ENCODE data around the gene DMD.
"Not testable (repeated sequence)": the region's sequence is repeated elsewhere in the genome, so short reads cannot be mapped to it uniquely, and the experiment has no call there.

Gene DMD

GRCh38 chrX:32448945-32449344, 762.4 kb downstream of the DMD start:
- peak; percentile 0 for DNase-seq

GRCh38 chrX:32448320-32448719, 763.0 kb downstream of the DMD start:
- peak; percentile 23 for DNase-seq

GRCh38 chrX:32447640-32448039, 763.7 kb downstream of the DMD start:
- no peak for DNase-seq

- DNase-seq, result no peak
Measured at GRCh38 chrX:32443841-32444240, 767.5 kb downstream of the DMD start.

- DNase-seq, result no peak
Measured at GRCh38 chrX:32421266-32421665, 790.1 kb downstream of the DMD start.

DNA sequence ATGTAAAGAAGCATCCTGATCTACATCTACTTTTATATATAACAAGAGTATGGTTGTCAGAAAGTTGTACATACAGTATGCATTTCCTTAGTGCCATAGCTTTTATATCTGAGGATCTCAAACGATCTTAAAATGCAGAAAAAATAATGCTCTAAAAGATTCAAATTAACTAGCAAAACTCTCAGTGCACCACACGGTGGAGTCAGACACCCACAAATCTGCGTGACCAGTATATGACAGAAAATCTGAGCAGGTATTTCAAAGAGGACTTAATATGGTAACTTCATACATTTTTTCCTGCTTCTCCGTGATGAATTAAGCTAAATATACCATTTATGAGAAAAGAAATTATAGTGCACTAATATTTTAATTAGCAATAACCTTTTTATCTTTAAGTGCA, 803.0 kb downstream of the DMD start:
- DNase-seq, result peak; percentile 3

GRCh38 chrX:32397562-32398216, 813.7 kb downstream of the DMD start:
- no peak for DNase-seq

- DNase-seq, result no peak
Measured at GRCh38 chrX:32395878-32396277, 815.5 kb downstream of the DMD start.

DNA sequence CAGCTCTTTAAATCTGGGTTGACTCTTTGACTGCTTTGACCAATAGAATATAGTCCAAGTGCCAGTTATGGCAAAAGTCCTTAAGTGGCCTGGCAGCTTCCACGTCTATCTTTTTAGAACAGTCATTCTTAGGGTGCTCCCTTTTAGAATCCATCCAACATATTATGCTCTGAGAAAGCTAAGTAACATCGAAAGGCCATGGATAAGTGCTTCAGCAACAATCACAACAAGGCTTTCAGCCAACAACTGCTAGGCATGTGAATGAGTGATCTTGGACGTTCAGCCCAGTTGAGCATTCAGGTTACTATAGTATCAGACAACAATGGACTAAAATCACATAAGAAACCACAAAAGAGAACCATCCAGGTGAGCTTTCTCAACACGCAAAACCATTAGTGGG, 818.7 kb downstream of the DMD start:
- DNase-seq, result no peak

DNA sequence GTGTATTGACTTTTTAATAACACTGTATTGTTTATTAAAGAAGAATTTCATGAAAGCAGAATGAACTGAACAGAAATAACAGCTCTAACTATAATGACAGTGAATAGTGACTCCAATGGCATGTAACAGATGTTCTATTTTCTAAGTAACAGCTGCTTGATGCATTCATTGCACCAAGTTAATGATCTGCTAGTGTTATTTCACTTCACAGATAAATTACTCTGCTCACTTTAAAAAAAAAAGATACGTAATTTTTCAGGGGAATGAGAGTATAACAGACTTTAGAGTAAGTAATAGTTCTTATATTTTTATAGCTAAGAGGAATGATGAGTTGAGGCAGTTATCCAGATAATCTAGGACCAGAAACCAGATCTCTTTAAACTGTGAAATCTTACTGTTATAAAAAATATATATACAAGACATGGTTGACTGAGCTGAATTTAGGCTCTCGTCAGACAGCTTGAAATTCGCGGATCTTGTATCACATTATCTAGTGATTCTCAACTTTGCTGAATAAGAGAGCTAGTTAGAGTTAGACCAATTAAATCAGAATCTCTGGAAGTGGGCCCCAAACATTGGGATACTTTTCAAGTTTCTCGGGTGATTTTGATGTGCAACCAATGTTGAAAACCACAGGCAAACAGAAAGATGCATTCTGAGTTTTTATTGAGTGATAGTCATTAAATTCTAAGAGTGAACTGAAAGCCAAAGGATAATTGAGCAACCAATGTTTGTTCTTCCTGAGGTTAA, 840.7 kb downstream of the DMD start:
- no peak for DNase-seq

- no peak for DNase-seq
Measured at GRCh38 chrX:32293962-32294700, 917.2 kb downstream of the DMD start.

- DNase-seq, result no peak
Measured at GRCh38 chrX:32289356-32289755, 922.0 kb downstream of the DMD start.

- DNase-seq, result no peak
Measured at GRCh38 chrX:32281853-32282252, 929.5 kb downstream of the DMD start.

- DNase-seq, result no peak
Measured at GRCh38 chrX:32280921-32281320, 930.4 kb downstream of the DMD start.

- no peak for DNase-seq
Measured at GRCh38 chrX:32280489-32280888, 930.9 kb downstream of the DMD start.

- no peak for DNase-seq
Measured at GRCh38 chrX:32276153-32276552, 935.2 kb downstream of the DMD start.

DNA sequence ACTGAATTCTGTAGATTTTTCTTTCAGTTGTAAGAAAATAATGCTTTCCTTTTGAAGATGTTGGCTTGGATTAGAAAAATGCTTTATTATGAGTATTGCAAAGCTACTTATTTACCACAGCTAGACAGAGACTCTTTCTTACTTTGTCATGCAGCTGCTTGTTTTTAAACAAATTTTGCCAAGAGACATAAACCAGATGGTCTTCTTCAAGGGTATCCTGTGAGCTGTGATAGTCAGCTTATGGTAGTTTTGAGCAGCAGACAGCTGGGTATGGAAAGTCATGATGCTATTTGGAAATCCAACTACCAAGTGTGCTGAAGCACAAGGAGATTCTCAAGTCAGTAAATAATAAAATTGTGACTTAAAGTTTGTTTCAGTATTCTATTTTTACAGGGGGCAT, 941.5 kb downstream of the DMD start:
- DNase-seq, result no peak

GRCh38 chrX:32268207-32268606, 943.1 kb downstream of the DMD start:
- DNase-seq, result no peak

- no peak for DNase-seq
Measured at GRCh38 chrX:32267796-32268195, 943.6 kb downstream of the DMD start.

GRCh38 chrX:32246675-32247074, 964.7 kb downstream of the DMD start:
- not testable (repeated sequence) for DNase-seq

DNA sequence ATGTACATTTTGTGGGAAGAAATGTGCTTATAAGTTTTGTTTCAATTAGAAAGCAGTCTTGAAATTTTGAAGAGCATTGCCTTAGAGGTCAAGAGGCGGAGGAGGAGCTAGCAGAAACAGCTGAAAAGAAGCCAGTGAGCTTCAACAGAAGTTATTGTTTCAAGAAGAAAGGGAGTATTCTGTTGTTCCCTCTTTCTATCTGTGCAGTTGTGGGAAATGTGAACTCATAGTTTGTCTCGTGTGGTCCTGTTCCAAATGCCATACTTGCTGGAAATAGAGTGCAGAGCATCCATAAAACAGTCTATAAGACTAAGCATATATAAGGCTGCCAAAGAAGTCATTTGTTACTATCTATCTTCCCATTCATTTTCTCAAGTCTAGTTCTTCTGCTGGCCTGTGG, 1015.7 kb downstream of the DMD start:
- DNase-seq, result no peak

GRCh38 chrX:32191316-32191715, 1020.0 kb downstream of the DMD start:
- DNase-seq, result no peak

- no peak for DNase-seq
Measured at GRCh38 chrX:32185160-32185559, 1026.2 kb downstream of the DMD start.

DNA sequence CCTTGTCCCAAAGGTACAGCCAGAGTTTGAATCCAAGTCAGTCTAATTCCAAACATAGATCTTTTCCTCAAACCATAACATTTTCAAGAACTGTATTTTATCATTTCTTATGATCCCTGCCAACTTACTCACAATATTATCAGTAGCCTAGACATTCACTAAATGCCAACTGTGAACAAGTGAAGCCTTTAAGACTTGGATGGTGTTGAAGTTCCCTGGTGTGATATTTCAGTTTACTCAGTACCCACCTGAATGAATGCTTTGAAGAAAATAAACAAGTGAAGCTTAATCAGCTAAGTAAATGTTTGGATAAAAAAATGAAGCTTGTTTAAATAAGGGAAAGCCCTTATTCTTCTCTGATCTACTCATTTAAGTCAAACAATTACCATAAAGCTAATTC, 1028.3 kb downstream of the DMD start:
- DNase-seq, result no peak

All from CD4-positive, alpha-beta T cell treated with Interleukin-10 for 1 hour (primary cell).